PC-9 (cell line): ENCODE data around the gene HMOX1. TPM values are rescaled to one million over a fixed set of nuclear protein-coding genes. Genes with fewer than 3 reads are reported as not detected.

Source experiments
- BruUV-seq: library from RNA; stranded (reverse); fragments of 400-500 nt; replicated peaks from 2 replicates; lab custom pipeline; 2021; lab: Mats Ljungman, UMichigan
- CTCF ChIA-PET: fragments of 300-600 bp; sonication (Branson Sonifier 250); formaldehyde crosslinking; loops from one replicate; lab custom pipeline; 2022; ENCODE audit warnings: antibody characterized with exemption; lab: Charles Lee
- POLR2A ChIA-PET: fragments of 300-600 bp; sonication (Branson Sonifier 250); formaldehyde crosslinking; loops from one replicate; lab custom pipeline; 2022; ENCODE audit warnings: antibody characterized with exemption; ENCODE audit not compliant: unreplicated experiment; lab: Charles Lee
- DNase-seq, 2 experiments: peaks; one replicate each; pipeline versions ENCODE4 v3.0.0 to v3.0.0-alpha.2; 2015 to 2022; ENCODE audit warnings: mixed read lengths in 1 of 2
- H2AFZ ChIP-seq: fragments of 200-600 bp; sonication (generic); 2 replicates; pipeline ENCODE4 v1.8.1; 2017; ENCODE audit warnings: antibody characterized with exemption
- H3F3A ChIP-seq: fragments of 200-600 bp; sonication (generic); 2 replicates; pipeline ENCODE4 v1.8.1; 2017; ENCODE audit warnings: antibody characterized with exemption, mild to moderate bottlenecking, low read depth; ENCODE audit not compliant: insufficient read depth
- H3K27ac ChIP-seq: fragments of 200-600 bp; sonication (generic); 2 replicates; pipeline ENCODE4 v1.6.1; 2016; ENCODE audit warnings: mixed run types
- H3K27me3 ChIP-seq: fragments of 200-600 bp; sonication (generic); 2 replicates; pipeline ENCODE4 v1.6.1; 2016; ENCODE audit warnings: low read depth, mixed run types; ENCODE audit not compliant: insufficient read depth
- H3K36me3 ChIP-seq: fragments of 200-600 bp; sonication (generic); 2 replicates; pipeline ENCODE4 v1.6.1; 2016; ENCODE audit warnings: low read depth, mixed run types
- H3K4me1 ChIP-seq: fragments of 200-600 bp; sonication (generic); replicated peaks from 2 replicates; pipeline ENCODE4 v1.6.1; 2016; ENCODE audit warnings: mixed run types; ENCODE audit not compliant: insufficient read depth
- H3K4me2 ChIP-seq: fragments of 200-600 bp; sonication (generic); 2 replicates; pipeline ENCODE4 v1.6.1; 2017; ENCODE audit warnings: mixed run types
- H3K4me3 ChIP-seq: fragments of 200-600 bp; sonication (generic); 2 replicates; pipeline ENCODE4 v1.6.1; 2016; ENCODE audit warnings: mixed run types
- H3K79me2 ChIP-seq: fragments of 200-600 bp; sonication (generic); 2 replicates; pipeline ENCODE4 v1.6.1; 2017; ENCODE audit warnings: low read depth, mixed run types
- H3K9me2 ChIP-seq: fragments of 200-600 bp; sonication (generic); 2 replicates; pipeline ENCODE4 v1.8.1; 2017; ENCODE audit warnings: mild to moderate bottlenecking; ENCODE audit not compliant: insufficient read depth
- H3K9me3 ChIP-seq: fragments of 200-600 bp; sonication (generic); 2 replicates; pipeline ENCODE4 v1.8.1; 2016; ENCODE audit warnings: low read depth; ENCODE audit not compliant: insufficient read depth
- H4K20me1 ChIP-seq: fragments of 200-600 bp; sonication (generic); 2 replicates; pipeline ENCODE4 v1.8.1; 2017; ENCODE audit not compliant: insufficient read depth
- CTCF ChIP-seq: fragments of 200-600 bp; sonication (generic); conservative IDR thresholded peaks from 2 replicates; pipeline ENCODE4 v1.6.1; 2017; ENCODE audit warnings: mixed run types, antibody characterized with exemption, mild to moderate bottlenecking, moderate library complexity
- EZH2 ChIP-seq: fragments of 200-600 bp; sonication (generic); IDR thresholded peaks from 2 replicates; pipeline ENCODE4 v1.8.0; 2017; ENCODE audit warnings: antibody characterized with exemption, low read depth
- intact Hi-C: fragments of 100-400 bp; cut with micrococcal nuclease; formaldehyde crosslinking; loops from one replicate; pipeline ENCODE4 v1.10.0; 2022; ENCODE audit not compliant: unreplicated experiment
- total RNA-seq: library from RNA; stranded (reverse); gene quantifications from 2 replicates; pipeline ENCODE4 v1.2.3, GENCODE V29; 2021

The HMOX1 gene
- total RNA-seq, 1 experiment from 2014 or later, result 23.7 TPM

GRCh38 chr22:35368386-35368785, 12.5 kb upstream of the HMOX1 start:
- BruUV-seq, result no TSS peak
- Histone ChIP-seq H4K20me1 (no peaks in the 10 kb centered on the region), H3K79me2 (no peaks in the 10 kb centered on the region), H2AFZ (no peak overlapping the region), H3K9me2 (no peaks in the 10 kb centered on the region), H3K27ac (no peak overlapping the region), H3K4me2 (0 out of 2 replicates have a peak overlapping the region, but pooled peaks have one; percentile 3), H3K4me1 (peaks cover 57% of the 10 kb centered on the region), H3K9me3 (no peaks in the 10 kb centered on the region), H3K27me3 (no peaks in the 10 kb centered on the region), H3K4me3 (no peak overlapping the region), H3K36me3 (no peaks in the 10 kb centered on the region), H3F3A (peaks cover 49% of the 10 kb centered on the region)
- intact Hi-C loops, result no loop called here
- DNase-seq, result peak in 1 of 2 experiments; percentile 60
- no peak for TF ChIP-seq EZH2
- no peak for TF ChIP-seq CTCF
- CTCF ChIA-PET, result interaction anchor here (1.2 kb wide), 1 partner anchor 11 kb away, joined by 9 read pairs; no protein-coding TSS in a partner anchor
- POLR2A ChIA-PET, result interaction anchor here (0.6 kb wide), 1 partner anchor 218 kb away, joined by 8 read pairs; no protein-coding TSS in a partner anchor

- no peak for DNase-seq
- H3K27ac ChIP-seq, result no peak overlapping the region
- no peaks in the 10 kb centered on the region for H4K20me1 ChIP-seq
- H2AFZ ChIP-seq, result no peak overlapping the region
- no peaks in the 10 kb centered on the region for H3K79me2 ChIP-seq
- H3F3A ChIP-seq, result peaks cover 37% of the 10 kb centered on the region
- BruUV-seq, result no TSS peak
- no peaks in the 10 kb centered on the region for H3K9me2 ChIP-seq
- H3K4me2 ChIP-seq, result no peak overlapping the region
- CTCF ChIA-PET, result no interaction called here
- intact Hi-C loops, result loop anchor here (5.0 to 10.0 kb wide), 3 partner anchors 65 to 685 kb away; no protein-coding TSS in a partner anchor
- H3K4me3 ChIP-seq, result no peak overlapping the region
- no peaks in the 10 kb centered on the region for H3K36me3 ChIP-seq
- POLR2A ChIA-PET, result no interaction called here
- TF ChIP-seq CTCF (no peak), EZH2 (no peak)
- H3K27me3 ChIP-seq, result no peaks in the 10 kb centered on the region
- H3K4me1 ChIP-seq, result peaks cover 47% of the 10 kb centered on the region
- no peaks in the 10 kb centered on the region for H3K9me3 ChIP-seq
These were observed 10.9 kb upstream of the HMOX1 start for GRCh38 chr22:35369996-35370395.

GRCh38 chr22:35373781-35374180, 7.1 kb upstream of the HMOX1 start:
- H3K4me2 ChIP-seq, result no peak overlapping the region
- no peaks in the 10 kb centered on the region for H3K9me3 ChIP-seq
- no peaks in the 10 kb centered on the region for H3K9me2 ChIP-seq
- ChIA-PET CTCF (no interaction called here), POLR2A (no interaction called here)
- intact Hi-C loops, result loop anchor here (5.0 to 10.0 kb wide), 3 partner anchors 69 to 681 kb away; no protein-coding TSS in a partner anchor
- H3K79me2 ChIP-seq, result no peaks in the 10 kb centered on the region
- H4K20me1 ChIP-seq, result no peaks in the 10 kb centered on the region
- H3F3A ChIP-seq, result peaks cover 43% of the 10 kb centered on the region
- no peaks in the 10 kb centered on the region for H3K36me3 ChIP-seq
- DNase-seq, result no peak
- no peak overlapping the region for H2AFZ ChIP-seq
- H3K4me1 ChIP-seq, result peaks cover 57% of the 10 kb centered on the region
- H3K4me3 ChIP-seq, result no peak overlapping the region
- TF ChIP-seq CTCF, result no peak
- no peak for TF ChIP-seq EZH2
- H3K27ac ChIP-seq, result no peak overlapping the region
- H3K27me3 ChIP-seq, result no peaks in the 10 kb centered on the region
- no TSS peak for BruUV-seq
